SU-DHL-6 (cell line): ENCODE results near the gene SLC47A1.
"Not testable (repeated sequence)": the region's sequence is repeated elsewhere in the genome, so short reads cannot be mapped to it uniquely, and the experiment has no call there.

ENCODE experiments used
- H2AFZ ChIP-seq: fragments of 200-600 bp; sonication (generic); 2 replicates; pipeline ENCODE4 v1.6.1; 2014; ENCODE audit warnings: low read depth, mild to moderate bottlenecking, moderate library complexity, mixed read lengths, antibody characterized with exemption, low read length; ENCODE audit not compliant: severe bottlenecking
- H3F3A ChIP-seq: fragments of 200-600 bp; shearing (Covaris generic); 2 replicates; pipeline ENCODE4 v1.6.0; 2016; ENCODE audit warnings: antibody characterized with exemption, mild to moderate bottlenecking; ENCODE audit not compliant: insufficient read depth
- H3K27ac ChIP-seq: fragments of 200-600 bp; sonication (generic); 2 replicates; pipeline ENCODE4 v1.5.1; 2016; ENCODE audit warnings: low read depth, mild to moderate bottlenecking, low read length, moderate library complexity, mixed read lengths
- H3K27me3 ChIP-seq: fragments of 200-600 bp; sonication (generic), shearing (Covaris generic); 2 replicates; pipeline ENCODE4 v1.6.0; 2014; ENCODE audit warnings: mild to moderate bottlenecking, low read length
- H3K36me3 ChIP-seq: fragments of 200-600 bp; sonication (generic); 2 replicates; pipeline ENCODE4 v1.6.1; 2014; ENCODE audit warnings: mild to moderate bottlenecking, low read length, mixed read lengths
- H3K4me2 ChIP-seq: fragments of 300-600, 200-600 bp; shearing (Covaris generic), sonication (generic); 2 replicates; pipeline ENCODE4 v1.6.0; 2014; ENCODE audit warnings: low read length, low read depth, mild to moderate bottlenecking; ENCODE audit not compliant: poor library complexity, severe bottlenecking
- H3K4me3 ChIP-seq: fragments of 200-600 bp; sonication (generic); 2 replicates; pipeline ENCODE4 v1.5.1; 2014; ENCODE audit warnings: antibody characterized with exemption, low read length, mild to moderate bottlenecking, mixed read lengths; ENCODE audit not compliant: insufficient read depth, poor library complexity, severe bottlenecking
- H3K79me2 ChIP-seq: fragments of 200-600 bp; sonication (generic); 2 replicates; pipeline ENCODE4 v1.6.1; 2014; ENCODE audit warnings: mild to moderate bottlenecking, low read length, moderate library complexity; ENCODE audit not compliant: insufficient read depth
- H3K9ac ChIP-seq: fragments of 200-600 bp; sonication (generic); 2 replicates; pipeline ENCODE4 v1.7.0; 2014; ENCODE audit warnings: mild to moderate bottlenecking, low read length
- H3K9me2 ChIP-seq: fragments of 200-600 bp; sonication (generic); replicated peaks from 2 replicates; pipeline ENCODE4 v1.6.1; 2014; ENCODE audit warnings: low read length; ENCODE audit not compliant: insufficient read depth
- H3K9me3 ChIP-seq: fragments of 200-600 bp; sonication (generic); 2 replicates; pipeline ENCODE4 v1.6.1; 2014; ENCODE audit warnings: low read length, mixed read lengths; ENCODE audit not compliant: insufficient read depth
- H4K20me1 ChIP-seq: fragments of 200-600 bp; sonication (generic); 2 replicates; pipeline ENCODE4 v1.6.1; 2014; ENCODE audit warnings: low read depth, mild to moderate bottlenecking, antibody characterized with exemption, low read length, moderate library complexity, mixed read lengths
- EZH2phosphoT487 ChIP-seq: fragments of 200-600 bp; sonication (generic), shearing (Covaris generic); conservative IDR thresholded peaks from 2 replicates; pipeline ENCODE4 v1.6.1; 2018; ENCODE audit warnings: mild to moderate bottlenecking, antibody characterized with exemption, low read length, moderate library complexity, mixed read lengths
- TF ChIP-seq, protein P1 (sequence below): fragments of 200-600 bp; sonication (generic); IDR thresholded peaks from one replicate; pipeline ENCODE4 v1.5.1; 2017; ENCODE audit warnings: antibody characterized with exemption, mild to moderate bottlenecking, low read length, moderate library complexity; ENCODE audit not compliant: insufficient read depth, poor library complexity, severe bottlenecking

The SLC47A1 gene

DNA sequence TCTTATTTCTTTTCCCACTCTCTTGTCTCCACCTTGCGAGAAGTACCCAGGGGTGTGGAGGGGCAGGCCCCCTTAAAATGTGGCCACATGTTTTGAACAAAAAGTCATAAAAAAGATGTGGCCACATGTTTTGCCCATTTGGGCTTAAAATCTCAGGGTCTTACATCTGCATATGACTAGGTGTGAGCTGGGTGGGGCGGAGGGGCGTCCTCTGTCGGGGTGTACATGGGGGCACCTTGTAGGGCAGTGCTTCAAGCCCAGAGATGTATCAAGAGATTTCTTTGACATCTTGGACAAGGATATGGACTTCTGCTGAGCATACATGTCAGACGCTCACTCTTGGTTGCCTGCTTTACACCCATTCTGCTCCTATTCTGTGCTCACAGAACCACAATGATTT, 13.0 kb upstream of the SLC47A1 start:
- Histone ChIP-seq H4K20me1 (no peaks in the 10 kb centered on the region), H2AFZ (no peak overlapping the region), H3K9me2 (no peaks in the 10 kb centered on the region), H3K79me2 (no peaks in the 10 kb centered on the region), H3K4me2 (no peak overlapping the region), H3F3A (no peaks in the 10 kb centered on the region), H3K4me3 (no peak overlapping the region), H3K27me3 (no peaks in the 10 kb centered on the region), H3K27ac (no peak overlapping the region), H3K9ac (no peak overlapping the region), H3K36me3 (no peaks in the 10 kb centered on the region), H3K9me3 (no peaks in the 10 kb centered on the region)
- no peak for TF ChIP-seq EZH2phosphoT487
- TF ChIP-seq, protein P1, sequence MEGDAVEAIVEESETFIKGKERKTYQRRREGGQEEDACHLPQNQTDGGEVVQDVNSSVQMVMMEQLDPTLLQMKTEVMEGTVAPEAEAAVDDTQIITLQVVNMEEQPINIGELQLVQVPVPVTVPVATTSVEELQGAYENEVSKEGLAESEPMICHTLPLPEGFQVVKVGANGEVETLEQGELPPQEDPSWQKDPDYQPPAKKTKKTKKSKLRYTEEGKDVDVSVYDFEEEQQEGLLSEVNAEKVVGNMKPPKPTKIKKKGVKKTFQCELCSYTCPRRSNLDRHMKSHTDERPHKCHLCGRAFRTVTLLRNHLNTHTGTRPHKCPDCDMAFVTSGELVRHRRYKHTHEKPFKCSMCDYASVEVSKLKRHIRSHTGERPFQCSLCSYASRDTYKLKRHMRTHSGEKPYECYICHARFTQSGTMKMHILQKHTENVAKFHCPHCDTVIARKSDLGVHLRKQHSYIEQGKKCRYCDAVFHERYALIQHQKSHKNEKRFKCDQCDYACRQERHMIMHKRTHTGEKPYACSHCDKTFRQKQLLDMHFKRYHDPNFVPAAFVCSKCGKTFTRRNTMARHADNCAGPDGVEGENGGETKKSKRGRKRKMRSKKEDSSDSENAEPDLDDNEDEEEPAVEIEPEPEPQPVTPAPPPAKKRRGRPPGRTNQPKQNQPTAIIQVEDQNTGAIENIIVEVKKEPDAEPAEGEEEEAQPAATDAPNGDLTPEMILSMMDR, result no peak

DNA sequence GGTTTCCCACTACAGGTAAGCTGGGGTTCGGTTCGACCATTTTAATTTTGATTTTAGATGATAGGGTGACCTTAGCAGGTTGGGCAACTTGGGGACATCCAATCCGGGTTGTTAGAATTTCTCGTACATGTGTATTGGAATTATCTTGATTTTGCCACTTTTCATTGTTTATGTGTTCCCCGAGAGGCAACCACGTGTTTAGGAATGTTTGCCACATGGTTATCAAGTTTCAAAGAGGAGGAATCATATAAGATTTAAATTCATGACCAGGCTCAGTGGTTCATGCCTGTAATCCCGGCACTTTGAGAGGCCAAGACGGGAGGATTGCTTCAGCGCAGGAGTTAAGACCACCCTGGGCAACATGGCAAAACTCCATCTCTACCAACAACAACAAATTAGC, 10.0 kb upstream of the SLC47A1 start:
- Histone ChIP-seq H3K27me3 (no peaks in the 10 kb centered on the region), H3K9ac (no peak overlapping the region)

DNA sequence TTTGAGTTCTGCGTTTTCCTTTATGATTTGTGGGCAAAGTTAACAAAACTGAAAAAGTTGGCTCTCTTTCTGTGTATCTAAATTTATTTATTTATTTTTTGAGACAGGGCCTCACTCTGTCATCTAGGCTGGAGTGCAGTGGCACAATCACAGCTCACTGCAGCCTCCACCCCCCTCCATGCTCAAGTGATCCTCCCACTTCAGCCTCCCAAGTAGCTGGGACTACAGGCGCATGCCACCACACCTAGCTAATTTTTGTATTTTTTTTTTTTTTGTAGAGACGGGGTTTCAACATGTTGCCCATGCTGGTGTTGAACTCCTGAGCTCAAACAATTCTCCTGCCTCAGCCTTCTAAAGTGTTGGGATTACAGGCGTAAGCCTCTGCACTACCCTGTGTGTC, 6.7 kb upstream of the SLC47A1 start:
- not testable (repeated sequence) for H3K27me3 ChIP-seq, H3K36me3 ChIP-seq, H3K9me3 ChIP-seq, H4K20me1 ChIP-seq, H3K9ac ChIP-seq, H3K79me2 ChIP-seq, H3F3A ChIP-seq, H2AFZ ChIP-seq, H3K4me2 ChIP-seq, H3K9me2 ChIP-seq, H3K4me3 ChIP-seq, H3K27ac ChIP-seq

More for the DNA sequence above, 10.0 kb upstream of the SLC47A1 start:
- Histone ChIP-seq H3K79me2 (no peaks in the 10 kb centered on the region), H3K4me3 (no peak overlapping the region), H2AFZ (no peak overlapping the region), H4K20me1 (no peaks in the 10 kb centered on the region), H3K27ac (no peak overlapping the region), H3K4me2 (no peak overlapping the region), H3F3A (no peaks in the 10 kb centered on the region), H3K9me3 (no peaks in the 10 kb centered on the region), H3K36me3 (no peaks in the 10 kb centered on the region), H3K9me2 (no peaks in the 10 kb centered on the region)
- TF ChIP-seq EZH2phosphoT487, result no peak
- TF ChIP-seq, protein P1, result no peak

DNA sequence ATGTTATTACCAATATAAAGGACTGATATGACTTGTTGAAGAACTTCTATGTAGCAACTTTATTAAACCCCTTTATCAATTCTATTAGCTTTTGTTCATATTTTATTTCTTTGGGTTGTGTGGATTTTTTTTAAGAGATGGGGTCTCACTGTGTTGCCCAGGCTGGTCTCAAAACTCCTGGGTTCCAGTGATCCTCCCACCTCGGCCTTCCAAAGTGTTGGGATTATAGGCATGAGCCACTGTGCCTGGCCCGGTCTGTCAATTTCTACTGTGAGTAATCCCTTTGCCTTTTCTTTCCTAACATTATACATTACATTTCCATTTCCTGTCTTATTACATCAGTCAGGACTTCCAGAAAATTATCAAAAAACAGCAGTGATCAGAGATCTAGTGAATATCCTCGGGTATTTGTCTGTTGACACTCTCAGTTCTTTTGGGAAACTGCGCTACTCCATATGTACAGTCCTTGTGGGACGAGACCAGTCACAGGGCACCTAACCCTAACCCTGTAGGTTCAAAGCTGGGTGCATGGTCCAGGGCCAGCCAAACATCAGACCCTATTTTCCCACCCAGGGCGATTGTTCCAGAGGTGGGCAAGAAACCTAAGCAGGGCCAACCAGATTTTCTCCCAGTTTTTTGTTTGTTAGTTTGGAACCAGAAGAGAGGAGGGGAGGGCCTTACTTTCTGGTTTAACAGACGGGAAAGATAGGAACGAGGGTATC, 1.7 kb upstream of the SLC47A1 start:
- no peak overlapping the region for H2AFZ ChIP-seq
- no peaks in the 10 kb centered on the region for H3K9me3 ChIP-seq
- no peak overlapping the region for H3K27ac ChIP-seq
- H3K27me3 ChIP-seq, result no peaks in the 10 kb centered on the region
- H4K20me1 ChIP-seq, result no peaks in the 10 kb centered on the region
- no peak overlapping the region for H3K4me3 ChIP-seq
- H3K9ac ChIP-seq, result no peak overlapping the region
- no peaks in the 10 kb centered on the region for H3K36me3 ChIP-seq
- no peaks in the 10 kb centered on the region for H3K9me2 ChIP-seq
- TF ChIP-seq EZH2phosphoT487, result no peak
- TF ChIP-seq, protein P1, result no peak
- H3K4me2 ChIP-seq, result no peak overlapping the region
- H3K79me2 ChIP-seq, result no peaks in the 10 kb centered on the region
- H3F3A ChIP-seq, result no peaks in the 10 kb centered on the region
